Measurements from ENCODE around the gene INPP4A. TPM values are rescaled to one million over a fixed set of nuclear protein-coding genes. Genes with fewer than 3 reads are reported as not detected.

INPP4A gene
- total RNA-seq, 1 donor from 2014 or later: 32.4 TPM

GRCh38 chr2:98468621-98469236 is 24.1 kb downstream of the INPP4A start:
- TF ChIP-seq, protein P1, sequence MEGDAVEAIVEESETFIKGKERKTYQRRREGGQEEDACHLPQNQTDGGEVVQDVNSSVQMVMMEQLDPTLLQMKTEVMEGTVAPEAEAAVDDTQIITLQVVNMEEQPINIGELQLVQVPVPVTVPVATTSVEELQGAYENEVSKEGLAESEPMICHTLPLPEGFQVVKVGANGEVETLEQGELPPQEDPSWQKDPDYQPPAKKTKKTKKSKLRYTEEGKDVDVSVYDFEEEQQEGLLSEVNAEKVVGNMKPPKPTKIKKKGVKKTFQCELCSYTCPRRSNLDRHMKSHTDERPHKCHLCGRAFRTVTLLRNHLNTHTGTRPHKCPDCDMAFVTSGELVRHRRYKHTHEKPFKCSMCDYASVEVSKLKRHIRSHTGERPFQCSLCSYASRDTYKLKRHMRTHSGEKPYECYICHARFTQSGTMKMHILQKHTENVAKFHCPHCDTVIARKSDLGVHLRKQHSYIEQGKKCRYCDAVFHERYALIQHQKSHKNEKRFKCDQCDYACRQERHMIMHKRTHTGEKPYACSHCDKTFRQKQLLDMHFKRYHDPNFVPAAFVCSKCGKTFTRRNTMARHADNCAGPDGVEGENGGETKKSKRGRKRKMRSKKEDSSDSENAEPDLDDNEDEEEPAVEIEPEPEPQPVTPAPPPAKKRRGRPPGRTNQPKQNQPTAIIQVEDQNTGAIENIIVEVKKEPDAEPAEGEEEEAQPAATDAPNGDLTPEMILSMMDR (conservative IDR thresholded peaks at IDR 0.05): no peak
- Mint-ChIP-seq H3K4me1 (peaks cover 15% of the 10 kb centered on the region), H3K9me3 (no peaks in the 10 kb centered on the region), H3K4me3 (no peak overlapping the region), H3K27ac (ENCODE audit: unreplicated experiment) (no peak overlapping the region), H3K27me3 (ENCODE audit: low read depth) (no peaks in the 10 kb centered on the region), H3K36me3 (ENCODE audit: low read depth) (no peaks in the 10 kb centered on the region)
- no peak for DNase-seq (ENCODE audit: low read depth, low spot score)

GRCh38 chr2:98469862-98470544 is 25.3 kb downstream of the INPP4A start:
- Mint-ChIP-seq H3K27me3 (ENCODE audit: low read depth) (no peaks in the 10 kb centered on the region), H3K27ac (ENCODE audit: unreplicated experiment) (peak overlapping the region; percentile 20), H3K36me3 (ENCODE audit: low read depth) (no peaks in the 10 kb centered on the region), H3K4me1 (peaks cover 18% of the 10 kb centered on the region), H3K9me3 (no peaks in the 10 kb centered on the region), H3K4me3 (no peak overlapping the region)
- DNase-seq (ENCODE audit: low read depth, low spot score): no peak
- TF ChIP-seq, protein P1 (conservative IDR thresholded peaks at IDR 0.05): no peak

DNA sequence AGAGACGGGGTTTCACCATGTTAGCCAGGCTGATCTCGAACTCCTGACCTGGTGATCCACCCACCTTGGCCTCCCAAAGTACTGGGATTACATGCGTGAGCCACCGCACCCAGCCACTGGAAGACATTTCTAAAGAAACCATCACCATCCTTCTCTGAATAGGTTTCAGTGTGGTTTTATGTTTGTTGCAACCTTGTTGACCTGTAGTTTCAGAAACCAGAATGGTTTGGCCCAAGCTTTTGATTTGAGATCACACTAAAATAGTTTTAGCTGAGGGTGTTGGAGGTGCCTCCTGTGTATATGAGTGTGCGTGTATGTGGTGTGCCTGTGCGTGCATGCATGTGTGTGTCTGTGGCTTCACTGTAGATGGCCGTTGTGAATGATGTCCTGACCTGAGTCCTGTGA is 26.2 kb downstream of the INPP4A start:
- TF ChIP-seq, protein P1 (conservative IDR thresholded peaks at IDR 0.05): no peak
- no peak overlapping the region for H3K27ac Mint-ChIP-seq (ENCODE audit: unreplicated experiment)
- no peak overlapping the region for H3K4me3 Mint-ChIP-seq
- DNase-seq (ENCODE audit: low read depth, low spot score): no peak
- H3K9me3 Mint-ChIP-seq: no peaks in the 10 kb centered on the region
- H3K36me3 Mint-ChIP-seq (ENCODE audit: low read depth): no peaks in the 10 kb centered on the region
- H3K27me3 Mint-ChIP-seq (ENCODE audit: low read depth): no peaks in the 10 kb centered on the region
- H3K4me1 Mint-ChIP-seq: peaks cover 20% of the 10 kb centered on the region

- Mint-ChIP-seq H3K4me3 (no peak overlapping the region), H3K4me1 (peaks cover 17% of the 10 kb centered on the region), H3K27ac (ENCODE audit: unreplicated experiment) (peak overlapping the region; percentile 43), H3K27me3 (ENCODE audit: low read depth) (no peaks in the 10 kb centered on the region), H3K36me3 (ENCODE audit: low read depth) (no peaks in the 10 kb centered on the region), H3K9me3 (no peaks in the 10 kb centered on the region)
- no peak for DNase-seq (ENCODE audit: low read depth, low spot score)
- TF ChIP-seq, protein P1 (conservative IDR thresholded peaks at IDR 0.05): no peak
Observed at GRCh38 chr2:98471402-98472131, 26.9 kb downstream of the INPP4A start.

DNA sequence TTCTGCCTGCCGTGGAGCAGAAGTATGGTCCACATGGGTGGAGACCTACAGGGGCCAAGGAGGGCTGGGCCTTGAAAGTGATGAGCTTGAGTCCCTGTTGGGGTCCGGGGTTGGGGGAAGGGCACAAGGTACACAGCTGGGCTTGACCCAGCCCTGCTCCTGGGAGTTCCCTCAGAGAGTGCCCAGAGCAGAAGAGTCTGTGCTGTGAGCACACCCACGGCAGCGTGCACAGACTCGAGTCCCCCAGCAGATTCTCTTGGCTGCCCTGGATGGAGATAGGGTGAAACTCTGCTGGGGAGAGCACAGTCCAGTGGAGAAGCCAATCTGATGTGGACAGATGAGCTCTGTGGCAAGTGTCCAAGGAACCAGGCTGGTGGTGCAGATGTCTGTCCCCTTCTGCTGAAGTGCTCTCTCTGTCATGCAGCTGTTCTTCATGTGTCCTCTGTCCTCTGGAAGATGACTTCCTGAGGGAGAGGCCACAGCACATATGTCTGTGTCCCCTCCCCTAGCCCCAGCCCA is 27.5 kb downstream of the INPP4A start:
- H3K4me3 Mint-ChIP-seq: no peak overlapping the region
- peaks cover 11% of the 10 kb centered on the region for H3K4me1 Mint-ChIP-seq
- TF ChIP-seq, protein P1 (conservative IDR thresholded peaks at IDR 0.05): no peak
- DNase-seq (ENCODE audit: low read depth, low spot score): no peak
- H3K27ac Mint-ChIP-seq (ENCODE audit: unreplicated experiment): no peak overlapping the region
- no peaks in the 10 kb centered on the region for H3K27me3 Mint-ChIP-seq (ENCODE audit: low read depth)
- H3K36me3 Mint-ChIP-seq (ENCODE audit: low read depth): no peaks in the 10 kb centered on the region
- no peaks in the 10 kb centered on the region for H3K9me3 Mint-ChIP-seq

Data from neural crest cell (in vitro differentiated cells).